ENCODE data around the gene C4BPB. TPM values are rescaled to one million over a fixed set of nuclear protein-coding genes. Genes with fewer than 3 reads are reported as not detected.

Gene C4BPB
- total RNA-seq, 2 experiments from 2014 or later, result 2.1 to 2.2 TPM

DNA sequence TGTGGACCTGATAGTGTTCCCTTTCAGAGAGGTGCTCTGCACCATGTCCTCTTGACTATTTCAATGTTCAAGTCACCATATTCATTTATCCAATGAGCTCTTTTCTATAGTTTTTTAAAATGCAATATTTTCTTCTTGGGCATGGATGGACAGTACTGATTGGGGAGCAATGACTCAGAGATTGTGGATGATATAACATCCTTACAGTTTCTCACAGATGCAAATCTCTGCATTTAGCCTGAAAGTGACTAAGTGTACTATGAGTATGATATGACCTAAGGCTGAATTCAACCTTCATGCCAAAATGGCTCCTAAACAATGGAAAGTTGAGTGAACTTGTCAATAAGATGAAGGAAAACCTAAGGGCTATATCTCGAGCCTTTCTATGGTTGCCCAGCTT is 51.9 kb downstream of the C4BPB start:
- Mint-ChIP-seq H3K4me1 (ENCODE audit: low read depth) (no peaks in the 10 kb centered on the region), H3K27ac (no peak overlapping the region), H3K4me3 (no peak overlapping the region), H3K27me3 (no peaks in the 10 kb centered on the region), H3K36me3 (ENCODE audit: low read depth) (no peaks in the 10 kb centered on the region), H3K9me3 (no peaks in the 10 kb centered on the region)
- TF ChIP-seq, protein P1, sequence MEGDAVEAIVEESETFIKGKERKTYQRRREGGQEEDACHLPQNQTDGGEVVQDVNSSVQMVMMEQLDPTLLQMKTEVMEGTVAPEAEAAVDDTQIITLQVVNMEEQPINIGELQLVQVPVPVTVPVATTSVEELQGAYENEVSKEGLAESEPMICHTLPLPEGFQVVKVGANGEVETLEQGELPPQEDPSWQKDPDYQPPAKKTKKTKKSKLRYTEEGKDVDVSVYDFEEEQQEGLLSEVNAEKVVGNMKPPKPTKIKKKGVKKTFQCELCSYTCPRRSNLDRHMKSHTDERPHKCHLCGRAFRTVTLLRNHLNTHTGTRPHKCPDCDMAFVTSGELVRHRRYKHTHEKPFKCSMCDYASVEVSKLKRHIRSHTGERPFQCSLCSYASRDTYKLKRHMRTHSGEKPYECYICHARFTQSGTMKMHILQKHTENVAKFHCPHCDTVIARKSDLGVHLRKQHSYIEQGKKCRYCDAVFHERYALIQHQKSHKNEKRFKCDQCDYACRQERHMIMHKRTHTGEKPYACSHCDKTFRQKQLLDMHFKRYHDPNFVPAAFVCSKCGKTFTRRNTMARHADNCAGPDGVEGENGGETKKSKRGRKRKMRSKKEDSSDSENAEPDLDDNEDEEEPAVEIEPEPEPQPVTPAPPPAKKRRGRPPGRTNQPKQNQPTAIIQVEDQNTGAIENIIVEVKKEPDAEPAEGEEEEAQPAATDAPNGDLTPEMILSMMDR (IDR thresholded peaks at IDR 0.05), result no peak
- POLR2A ChIA-PET, result interaction anchor here (1.0 kb wide), 1 partner anchor 56 kb away, joined by 3 read pairs; no protein-coding TSS in a partner anchor
- DNase-seq, result no peak
- intact Hi-C loops (cut with micrococcal nuclease), result no loop called here
- no peak for ATAC-seq
- CTCF ChIA-PET, result no interaction called here

DNA sequence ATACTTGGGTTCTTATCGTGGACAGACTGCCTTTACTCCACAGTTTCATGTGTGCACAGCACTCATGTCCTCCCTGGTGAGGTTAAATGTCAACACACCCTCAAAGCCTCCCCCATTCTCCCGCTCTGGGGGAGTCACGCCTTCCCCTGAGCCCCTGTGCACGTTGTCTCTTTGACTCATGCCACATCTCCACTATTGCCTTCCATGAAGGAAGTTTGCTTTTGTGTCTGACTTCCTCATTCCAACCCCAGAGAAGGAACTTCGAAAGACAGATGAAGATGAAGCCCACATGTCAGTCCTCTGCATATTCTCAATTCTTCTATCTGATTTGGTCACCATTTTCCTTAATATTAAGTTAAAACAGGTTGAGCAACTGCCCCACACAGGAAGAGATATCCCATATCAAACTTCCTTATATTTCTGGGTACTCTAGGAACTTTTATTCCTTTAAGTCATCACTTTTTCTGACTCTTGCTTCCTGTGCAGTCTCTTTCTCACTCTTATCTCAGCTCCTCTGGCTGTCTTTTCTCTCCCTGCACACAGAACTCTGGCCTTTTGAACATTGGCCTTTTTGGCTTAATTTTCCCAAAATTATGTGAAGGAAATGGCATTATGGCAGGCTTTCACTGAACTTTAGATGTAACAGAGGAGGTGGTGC is 56.9 kb downstream of the C4BPB start:
- Mint-ChIP-seq H3K4me1 (ENCODE audit: low read depth) (no peaks in the 10 kb centered on the region), H3K27me3 (no peaks in the 10 kb centered on the region), H3K4me3 (no peak overlapping the region), H3K27ac (no peak overlapping the region), H3K9me3 (no peaks in the 10 kb centered on the region), H3K36me3 (ENCODE audit: low read depth) (no peaks in the 10 kb centered on the region)
- ChIA-PET POLR2A (no interaction called here), CTCF (no interaction called here)
- TF ChIP-seq, protein P1 (IDR thresholded peaks at IDR 0.05), result no peak
- intact Hi-C loops (cut with micrococcal nuclease), result no loop called here
- no peak for DNase-seq
- no peak for ATAC-seq

Other genes starting within 250 kb of the C4BPB start
- not detected for gene IL20, start 223.2 kb upstream of the C4BPB start, total RNA-seq
- gene IL24, start 191.4 kb upstream of the C4BPB start, total RNA-seq, result under 1 TPM; 0.54 to 0.81 TPM
- 10 to 100 TPM; 49.4 to 51.7 TPM for gene FCMR, start 166.9 kb upstream of the C4BPB start, total RNA-seq
- under 1 TPM in 1 of 2 experiments, not detected in 1; 0.07 TPM for gene PIGR, start 142.4 kb upstream of the C4BPB start, total RNA-seq
- gene FCAMR, start 118.4 kb upstream of the C4BPB start, total RNA-seq, result not detected
- gene C1orf116, start 56.1 kb upstream of the C4BPB start, total RNA-seq, result under 1 TPM; 0.07 to 0.13 TPM
- 1 to 10 TPM; 7.4 to 7.5 TPM for gene YOD1, start 37.7 kb upstream of the C4BPB start, total RNA-seq
- 1 to 10 TPM; 3.5 to 4.3 TPM for gene PFKFB2, start 35.6 kb upstream of the C4BPB start, total RNA-seq
- not detected for gene C4BPA, start 15.4 kb downstream of the C4BPB start, total RNA-seq
- 100 to 1,000 TPM; 100 to 102 TPM for gene CD55, start 232.8 kb downstream of the C4BPB start, total RNA-seq

Data from activated CD8-positive, alpha-beta T cell treated with anti-CD3 and anti-CD28 coated beads for 36 hours (primary cell).